Common myeloid progenitor, CD34-positive (primary cell): ENCODE measurements around the gene SAMD4A.
A peak's percentile ranks its signal among the peaks of the same experiment; 100 is the strongest.

ENCODE experiments used
- CTCF ChIA-PET: fragments of 350-600 bp; sonication (Branson Sonifier 250); formaldehyde crosslinking; loops from one replicate; lab custom pipeline; 2021; ENCODE audit warnings: antibody characterized with exemption; lab: Charles Lee
- POLR2A ChIA-PET: fragments of 350-600 bp; sonication (Branson Sonifier 250); formaldehyde crosslinking; loops from one replicate; lab custom pipeline; 2021; ENCODE audit warnings: antibody characterized with exemption; lab: Charles Lee
- DNase-seq, 3 donors: peaks; one replicate each; pipeline versions ENCODE4 v3.0.0 to v3.0.0-alpha.2; 2013
- H3K27ac ChIP-seq, 2 experiments: 1 replicate in 1 of 2; 2 replicates in 1 of 2; pipeline ENCODE4 v1.7.0; 2013; ENCODE audit warnings: inconsistent platforms in 2 of 2, low read length in 2 of 2, mild to moderate bottlenecking in 2 of 2, low read depth in 1 of 2, moderate library complexity in 1 of 2; ENCODE audit not compliant: severe bottlenecking in 2 of 2, insufficient read depth in 1 of 2, poor library complexity in 1 of 2
- H3K27me3 ChIP-seq, 5 experiments: replicated peaks in 2 of 5; 1 replicate in 3 of 5; 2 replicates in 2 of 5; pipeline versions ENCODE4 v1.6.1 to v1.7.0; 2013; ENCODE audit warnings: low read length in 4 of 5, mild to moderate bottlenecking in 2 of 5, moderate library complexity in 2 of 5, inconsistent platforms in 1 of 5; ENCODE audit not compliant: insufficient read depth in 5 of 5, control insufficient read depth in 4 of 5
- H3K36me3 ChIP-seq, 4 experiments: 1 replicate in 2 of 4; 2 replicates in 2 of 4; pipeline versions ENCODE4 v1.6.1 to v1.7.0; 2013; ENCODE audit warnings: low read length in 3 of 4, control low read depth in 1 of 4, mild to moderate bottlenecking in 1 of 4; ENCODE audit not compliant: control insufficient read depth in 4 of 4, insufficient read depth in 4 of 4
- H3K4me1 ChIP-seq, 4 experiments: 1 replicate in 3 of 4; 2 replicates in 1 of 4; pipeline versions ENCODE4 v1.6.1 to v1.7.1; 2013; ENCODE audit warnings: low read length in 3 of 4, mild to moderate bottlenecking in 3 of 4, control low read depth in 1 of 4, inconsistent platforms in 1 of 4, moderate library complexity in 1 of 4; ENCODE audit not compliant: control insufficient read depth in 4 of 4, insufficient read depth in 4 of 4; ENCODE audit errors: control extremely low read depth in 1 of 4
- H3K4me3 ChIP-seq, 7 experiments: 1 replicate in 4 of 7; 2 replicates in 3 of 7; pipeline versions ENCODE4 v1.5.1 to v1.7.0; 2013; ENCODE audit warnings: mild to moderate bottlenecking in 7 of 7, low read length in 6 of 7, moderate library complexity in 6 of 7, inconsistent platforms in 2 of 7, low read depth in 2 of 7, control low read depth in 1 of 7; ENCODE audit not compliant: insufficient read depth in 4 of 7, control insufficient read depth in 1 of 7; ENCODE audit errors: extremely low read depth in 1 of 7
- H3K9me3 ChIP-seq, 5 experiments: 1 replicate in 4 of 5; 2 replicates in 1 of 5; pipeline versions ENCODE4 v1.6.1 to v1.7.1; 2013; ENCODE audit warnings: low read length in 4 of 5, mild to moderate bottlenecking in 2 of 5, inconsistent platforms in 1 of 5, low read depth in 1 of 5, moderate library complexity in 1 of 5; ENCODE audit not compliant: control insufficient read depth in 4 of 5, insufficient read depth in 2 of 5; ENCODE audit errors: control extremely low read depth in 1 of 5
- WGBS: methylation state at CpG from one replicate; pipeline ENCODE4 v1.1.5; 2013; ENCODE audit not compliant: insufficient coverage; 5-methylcytosine and 5-hydroxymethylcytosine counted together

Gene SAMD4A

DNA sequence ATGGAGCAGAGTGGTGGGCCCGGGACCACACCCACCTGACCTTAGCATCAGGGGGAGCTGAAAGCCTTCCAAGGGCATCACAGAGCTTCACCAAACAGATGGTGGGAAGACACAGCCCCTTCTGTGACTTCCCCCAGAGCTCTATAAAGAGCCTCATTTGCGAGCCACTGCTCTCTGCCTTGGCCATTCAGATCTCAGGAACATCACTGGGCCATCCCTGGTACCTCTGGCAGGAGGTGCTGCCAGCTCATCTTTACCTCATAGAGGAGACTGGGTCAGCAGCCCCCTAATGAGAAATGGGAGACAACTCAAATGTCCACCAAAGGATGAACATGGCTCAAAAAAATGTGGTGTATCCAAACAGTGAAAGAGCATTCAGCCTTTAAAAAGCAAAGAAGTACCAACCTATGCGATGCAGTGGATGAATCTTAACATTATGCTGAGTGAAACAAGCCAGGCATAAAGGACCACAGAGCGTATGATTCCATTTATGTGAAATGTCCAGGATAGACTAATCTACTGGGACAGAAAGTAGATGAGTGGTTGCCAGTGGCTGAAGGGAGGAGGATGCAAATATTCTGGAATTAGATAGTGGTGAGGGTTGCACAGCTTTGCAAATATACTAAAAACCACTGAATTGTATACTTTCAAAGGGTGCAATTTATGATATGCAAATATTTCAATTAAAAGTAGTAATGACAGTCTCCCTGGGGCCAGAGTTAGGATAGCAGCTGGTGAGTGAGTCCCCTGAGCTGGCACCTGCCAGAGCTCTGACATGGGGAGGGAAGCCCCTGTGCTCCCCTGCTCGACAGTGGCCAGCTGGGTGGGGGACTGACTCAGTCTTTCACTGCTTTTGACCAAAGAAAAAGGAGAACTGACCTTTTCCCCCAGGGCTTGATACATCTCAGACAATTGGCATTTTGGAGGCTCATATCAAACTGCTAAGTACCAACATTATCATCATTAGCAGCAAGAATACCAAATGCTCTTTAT is 219.1 kb downstream of the SAMD4A start:
- 83% methylated on average over 5 of the region's 5 CpGs for WGBS

DNA sequence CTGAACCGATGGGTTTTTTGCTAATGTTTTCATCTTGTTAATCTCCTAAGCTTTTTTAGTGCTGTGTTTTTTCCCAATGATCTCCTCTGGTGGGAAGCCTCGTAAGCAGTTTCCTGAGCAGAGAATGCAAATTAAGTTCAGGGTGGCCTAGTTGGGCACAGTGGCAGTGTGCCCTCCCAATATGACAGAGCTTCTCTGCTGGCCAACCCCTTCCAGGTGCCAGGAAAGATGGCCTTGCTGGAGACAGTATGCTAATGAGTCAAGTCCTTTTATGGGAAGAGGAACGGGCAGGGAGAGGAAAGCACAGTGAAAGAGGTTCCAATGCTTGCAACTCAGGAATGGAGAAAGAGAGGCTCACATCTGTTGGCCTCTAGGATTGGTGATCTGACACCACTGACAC is 219.9 kb downstream of the SAMD4A start:
- POLR2A ChIA-PET, result no interaction called here
- DNase-seq, result no peak
- CTCF ChIA-PET, result interaction anchor here (3.2 to 13.2 kb wide), 3 partner anchors 12 to 222 kb away, joined by 15 to 83 read pairs (median 23); no protein-coding TSS in a partner anchor
- Histone ChIP-seq H3K4me3 (no peak overlapping the region), H3K9me3 (no peaks in the 10 kb centered on the region), H3K27ac (no peak overlapping the region), H3K36me3 (no peaks in the 10 kb centered on the region), H3K27me3 (no peaks in the 10 kb centered on the region), H3K4me1 (peaks cover 0 to 29% (median 19%) of the 10 kb centered on the region in 4 experiments)
- WGBS, result 60% methylated on average over 3 of the region's 3 CpGs

More for the DNA sequence above, 219.1 kb downstream of the SAMD4A start:
- Histone ChIP-seq H3K36me3 (no peaks in the 10 kb centered on the region), H3K4me3 (no peak overlapping the region), H3K4me1 (peaks cover 0 to 29% (median 19%) of the 10 kb centered on the region in 4 experiments), H3K27ac (no peak overlapping the region), H3K27me3 (no peaks in the 10 kb centered on the region), H3K9me3 (no peaks in the 10 kb centered on the region)
- ChIA-PET POLR2A (interaction anchor here (0.9 kb wide), 1 partner anchor 8 kb away, joined by 3 read pairs; no protein-coding TSS in a partner anchor), CTCF (interaction anchor here (3.2 to 13.2 kb wide), 3 partner anchors 11 to 221 kb away, joined by 15 to 83 read pairs (median 23); no protein-coding TSS in a partner anchor)
- DNase-seq, result no peak

DNA sequence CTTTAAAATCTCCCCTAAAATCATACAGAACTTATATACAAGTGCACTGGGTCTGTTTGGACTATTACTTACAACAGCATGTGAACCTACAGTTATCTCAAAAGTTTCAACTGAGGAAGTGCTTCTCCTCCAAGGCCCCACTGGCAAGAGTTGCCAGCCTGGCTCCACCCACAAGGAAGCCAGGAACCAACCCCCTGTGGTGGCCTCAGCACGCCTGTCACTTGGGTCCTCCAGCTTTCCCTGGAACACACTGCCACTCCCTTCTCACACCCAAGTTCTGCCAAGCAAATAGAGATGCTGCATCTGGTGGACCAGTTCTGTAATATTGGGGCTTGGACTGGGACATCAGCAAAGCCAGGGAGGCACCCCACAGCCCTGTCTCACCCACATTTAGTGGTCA is 220.3 kb downstream of the SAMD4A start:
- Histone ChIP-seq H3K9me3 (no peaks in the 10 kb centered on the region), H3K36me3 (no peaks in the 10 kb centered on the region), H3K27ac (no peak overlapping the region), H3K4me3 (no peak overlapping the region), H3K4me1 (peaks cover 0 to 28% (median 19%) of the 10 kb centered on the region in 4 experiments), H3K27me3 (no peaks in the 10 kb centered on the region)
- ChIA-PET CTCF (interaction anchor here (3.7 to 13.2 kb wide), 2 partner anchors 12 to 17 kb away, joined by 23 to 83 read pairs; no protein-coding TSS in a partner anchor), POLR2A (no interaction called here)
- DNase-seq, result peak in 2 of 3 donors; percentile 29 to 38
- 0% methylated on average over 1 of the region's 1 CpG for WGBS

DNA sequence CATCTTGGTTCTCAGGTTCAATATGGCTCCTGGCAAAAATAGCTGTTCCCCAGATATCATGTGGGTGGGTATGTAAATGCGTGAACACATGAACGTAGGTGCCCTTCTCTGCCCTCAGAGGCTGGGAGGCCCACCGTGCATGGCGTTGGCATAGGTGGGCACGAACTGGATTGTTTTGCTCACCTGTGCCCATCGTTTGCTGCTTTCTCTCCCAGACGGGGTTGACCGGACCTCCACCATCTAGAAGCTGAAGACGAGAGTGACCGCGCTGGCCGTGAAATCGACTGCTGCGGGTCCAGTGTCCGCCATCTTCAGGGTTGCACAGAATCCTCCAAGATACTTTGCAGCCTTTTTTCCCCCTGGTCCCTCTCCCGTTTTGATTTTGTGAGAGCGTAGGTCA is 221.8 kb downstream of the SAMD4A start:
- CTCF ChIA-PET, result interaction anchor here (3.2 to 13.2 kb wide), 2 partner anchors 14 to 16 kb away, joined by 13 to 83 read pairs; no protein-coding TSS in a partner anchor
- H3K36me3 ChIP-seq, result no peaks in the 10 kb centered on the region
- POLR2A ChIA-PET, result no interaction called here

DNA sequence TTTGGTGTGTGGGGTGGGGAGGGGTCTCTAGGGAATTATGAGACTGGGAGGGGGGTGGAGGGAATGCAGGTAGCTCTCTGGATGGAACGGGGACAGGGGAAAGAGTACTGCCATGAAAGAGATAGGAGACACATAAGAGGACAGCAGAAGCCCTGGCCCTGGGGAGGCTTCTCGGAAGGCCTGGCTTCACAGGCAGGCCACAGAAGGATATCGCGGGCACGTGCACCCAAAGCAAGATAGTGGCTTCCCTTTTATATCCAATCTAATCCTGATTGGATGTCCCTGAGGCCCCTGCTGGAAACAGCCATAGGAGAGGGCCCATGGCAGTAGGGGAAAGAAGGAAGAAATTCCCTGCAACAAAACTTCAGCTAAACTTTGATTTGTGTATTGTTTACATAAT is 222.2 kb downstream of the SAMD4A start:
- 100% methylated on average over 1 of the region's 5 CpGs for WGBS
- POLR2A ChIA-PET, result no interaction called here
- Histone ChIP-seq H3K4me1 (peaks cover 0 to 18% (median 14%) of the 10 kb centered on the region in 4 experiments), H3K9me3 (no peaks in the 10 kb centered on the region), H3K27ac (no peak overlapping the region), H3K27me3 (no peaks in the 10 kb centered on the region), H3K36me3 (no peaks in the 10 kb centered on the region), H3K4me3 (no peak overlapping the region)
- DNase-seq, result no peak
- CTCF ChIA-PET, result interaction anchor here (3.2 to 13.2 kb wide), 2 partner anchors 14 to 16 kb away, joined by 13 to 83 read pairs; no protein-coding TSS in a partner anchor

More for the DNA sequence above, 221.8 kb downstream of the SAMD4A start:
- Histone ChIP-seq H3K27me3 (no peaks in the 10 kb centered on the region), H3K9me3 (no peaks in the 10 kb centered on the region), H3K27ac (no peak overlapping the region), H3K4me3 (no peak overlapping the region), H3K4me1 (peaks cover 0 to 20% (median 14%) of the 10 kb centered on the region in 4 experiments)
- 94% methylated on average over 17 of the region's 17 CpGs for WGBS
- no peak for DNase-seq

DNA sequence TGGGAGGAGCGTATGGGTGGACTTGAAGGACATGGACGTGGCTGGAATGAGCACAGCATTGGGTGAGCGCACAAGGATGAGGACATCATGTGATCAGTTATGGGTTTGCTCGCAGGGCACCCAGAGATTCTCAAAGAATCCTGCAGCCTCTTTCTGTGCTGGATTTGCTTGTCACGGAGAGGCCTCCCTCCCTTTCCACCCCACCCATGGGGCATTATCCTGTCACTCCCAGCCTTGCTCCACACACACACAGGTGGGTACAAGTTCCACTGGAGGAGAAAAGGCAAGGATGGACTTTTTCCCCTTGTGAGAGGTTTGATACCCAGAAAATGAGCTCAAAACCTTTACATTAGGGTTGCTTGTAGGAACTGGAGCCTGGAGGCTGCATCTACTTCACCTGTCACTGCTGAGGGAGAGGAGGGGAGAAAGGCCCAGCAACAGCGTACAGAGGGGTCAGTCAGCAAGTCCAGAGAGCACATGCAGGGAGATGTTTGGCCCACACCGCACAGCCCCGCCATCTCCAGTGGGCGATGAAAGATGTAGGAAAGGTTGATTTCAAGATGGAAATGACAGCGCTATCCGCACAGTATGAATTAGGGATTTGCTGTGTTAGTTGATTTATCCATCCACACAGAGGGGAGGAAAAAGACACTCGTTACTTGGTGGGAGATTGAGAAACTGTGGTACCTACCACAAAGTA is 223.0 kb downstream of the SAMD4A start:
- no peak overlapping the region for H3K4me3 ChIP-seq
- H3K9me3 ChIP-seq, result peaks cover 0 to 4% (median 0%) of the 10 kb centered on the region in 5 experiments
- POLR2A ChIA-PET, result no interaction called here
- no peaks in the 10 kb centered on the region for H3K27me3 ChIP-seq
- CTCF ChIA-PET, result interaction anchor here (3.2 to 13.2 kb wide), 2 partner anchors 15 kb away, joined by 13 to 83 read pairs; no protein-coding TSS in a partner anchor
- no peak for DNase-seq
- H3K4me1 ChIP-seq, result peaks cover 0 to 18% (median 14%) of the 10 kb centered on the region in 4 experiments
- H3K36me3 ChIP-seq, result no peaks in the 10 kb centered on the region
- no peak overlapping the region for H3K27ac ChIP-seq
- WGBS, result over 99% methylated on average over 9 of the region's 12 CpGs
